Measurements from ENCODE around the gene PRKAG2.
A peak's percentile ranks its signal among the peaks of the same experiment; 100 is the strongest.

The PRKAG2 gene

DNA sequence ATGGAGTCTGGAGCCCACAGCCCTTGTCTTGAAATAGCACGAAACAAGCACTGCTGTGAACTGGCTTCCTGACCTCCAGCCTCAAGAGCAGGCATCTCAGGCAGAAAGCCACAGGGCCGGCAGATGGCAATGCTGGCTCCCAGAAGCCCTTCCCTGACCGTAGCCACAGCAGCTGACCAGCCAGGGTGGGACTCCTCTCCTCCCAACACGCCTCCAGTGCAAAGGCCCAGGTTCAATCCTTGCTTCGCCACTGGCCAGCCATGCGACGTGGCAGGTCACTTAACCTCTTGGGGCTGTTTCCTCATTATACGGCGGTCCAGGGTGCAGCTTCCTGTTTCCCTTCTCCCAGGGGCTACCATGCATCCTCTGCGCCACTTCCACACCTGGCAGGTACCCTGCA, 12.8 kb downstream of the PRKAG2 start:
- DNase-seq, result no peak

DNA sequence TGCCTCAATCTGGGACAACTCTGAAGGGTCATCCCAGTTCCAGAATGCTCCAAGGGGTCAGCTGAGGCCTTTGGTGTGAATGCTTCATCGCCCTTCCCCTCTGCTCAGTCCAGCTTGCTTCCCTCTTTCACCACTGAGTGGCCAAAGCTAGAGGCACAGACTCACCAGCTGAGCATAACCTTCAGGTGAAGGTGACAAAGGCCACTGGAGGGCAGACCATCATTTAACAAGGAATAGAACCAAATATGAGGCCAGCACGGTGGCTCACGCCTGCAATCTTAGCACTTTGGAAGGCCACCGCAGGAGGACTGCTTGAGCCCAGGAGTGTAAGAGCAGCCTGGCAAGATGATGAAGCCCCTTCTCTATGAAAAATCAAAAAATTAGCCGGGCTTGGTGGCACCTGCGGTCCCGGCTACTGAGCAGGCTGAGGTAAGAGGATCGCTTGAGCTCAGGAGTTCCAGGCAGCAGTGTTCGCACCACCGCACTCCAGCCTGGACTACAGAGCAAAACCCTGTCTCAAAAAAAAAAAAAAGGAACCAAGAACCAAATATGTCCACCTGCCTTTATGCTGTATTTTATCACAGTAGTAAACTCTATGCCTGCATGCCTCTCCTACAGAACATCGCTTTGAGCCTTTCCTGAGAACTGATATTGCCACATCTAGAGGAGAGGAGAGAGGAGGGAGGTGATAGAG, 13.4 kb downstream of the PRKAG2 start:
- DNase-seq, result no peak

DNA sequence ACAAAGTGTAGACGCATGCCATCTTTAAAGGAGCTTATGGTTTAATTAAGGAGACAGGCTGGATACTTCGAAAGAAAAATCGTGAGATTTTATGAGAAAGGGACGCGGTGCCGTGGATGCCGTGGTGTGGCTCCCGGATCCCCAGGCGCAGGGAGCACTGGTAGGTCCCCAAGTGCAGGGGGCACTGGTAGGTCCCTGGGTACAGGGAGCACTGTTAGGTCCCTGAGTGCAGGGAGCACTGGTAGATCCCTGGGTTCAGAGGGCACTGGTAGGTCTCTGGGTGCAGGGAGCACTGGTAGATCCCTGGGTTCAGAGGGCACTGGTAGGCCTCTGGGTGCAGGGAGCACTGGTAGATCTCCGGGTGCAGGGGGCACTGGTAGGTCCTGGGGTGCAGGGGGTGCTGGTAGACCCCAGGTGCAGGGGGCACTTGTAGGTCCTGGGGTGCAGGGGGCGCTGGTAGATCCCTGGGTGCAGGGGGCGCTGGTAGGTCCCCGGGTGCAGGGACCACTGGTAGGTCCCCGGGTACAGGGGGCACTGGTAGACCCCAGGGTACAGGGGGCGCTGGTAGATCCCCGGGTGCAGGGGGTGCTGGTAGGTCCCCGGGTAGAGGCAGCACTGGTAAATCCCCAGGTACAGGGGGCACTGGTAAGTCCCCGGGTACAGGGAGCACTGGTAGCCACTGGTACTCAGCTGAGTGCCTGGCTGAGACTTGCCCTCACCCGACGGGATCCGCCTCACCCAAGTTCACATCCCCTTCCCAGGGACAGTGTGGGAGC, 14.1 kb downstream of the PRKAG2 start:
- no peak for DNase-seq

DNA sequence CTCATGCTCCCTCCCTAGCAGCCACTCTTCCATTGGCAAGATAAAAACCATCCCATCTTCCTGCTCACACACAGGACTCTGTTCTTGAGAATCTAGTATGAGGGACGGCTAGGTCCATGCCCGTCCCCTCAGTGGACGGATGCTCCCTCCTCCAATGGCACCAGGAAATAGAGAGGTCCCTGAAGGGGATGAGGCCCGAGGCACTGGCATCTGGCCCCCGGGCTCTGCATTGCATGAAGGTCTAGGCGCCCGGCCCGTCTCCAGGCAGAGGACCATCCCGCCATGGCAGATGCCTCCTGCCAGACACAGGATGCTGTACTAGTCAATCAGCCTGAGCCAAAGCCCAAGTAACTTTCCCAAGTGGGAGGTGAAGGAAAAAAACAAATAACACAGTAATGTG, 15.0 kb downstream of the PRKAG2 start:
- no peak for DNase-seq

- DNase-seq, result no peak
These were observed 16.1 kb downstream of the PRKAG2 start for GRCh38 chr7:151860771-151861170.

DNA sequence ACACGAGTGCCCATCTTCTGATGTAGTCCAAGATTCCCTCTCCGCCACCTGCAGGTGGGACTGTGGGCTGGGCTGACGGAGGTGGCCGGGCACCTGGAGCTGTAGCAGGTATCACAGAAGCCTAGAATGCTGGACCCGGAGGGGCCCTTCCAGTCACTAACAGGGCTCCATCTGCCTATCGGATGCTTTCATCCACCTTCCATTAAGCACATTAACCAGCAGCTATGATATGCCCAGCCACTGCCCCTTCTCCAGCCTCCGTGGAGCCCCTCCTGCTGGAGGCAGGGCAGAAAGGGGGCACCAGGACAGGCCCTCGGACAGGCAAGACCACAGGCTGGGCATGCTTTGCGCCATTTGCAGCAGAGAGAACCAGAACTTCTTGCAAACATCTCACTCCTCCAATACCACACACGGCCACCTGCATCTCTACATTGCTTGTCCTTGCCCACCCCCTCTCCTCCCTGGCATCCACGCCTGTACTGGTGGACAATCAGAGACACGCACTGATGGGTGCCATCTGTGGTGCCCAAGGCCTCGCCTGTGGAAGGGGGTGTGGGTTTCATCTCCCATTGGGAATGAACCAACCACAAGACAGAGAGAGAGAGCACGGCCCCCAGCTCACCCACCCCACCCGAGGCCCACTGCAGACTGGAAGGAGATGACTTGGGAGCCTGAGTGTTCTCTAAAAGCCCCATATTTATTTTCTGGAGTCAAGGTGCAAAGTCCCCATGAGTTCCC, 16.8 kb downstream of the PRKAG2 start:
- DNase-seq, result no peak

DNA sequence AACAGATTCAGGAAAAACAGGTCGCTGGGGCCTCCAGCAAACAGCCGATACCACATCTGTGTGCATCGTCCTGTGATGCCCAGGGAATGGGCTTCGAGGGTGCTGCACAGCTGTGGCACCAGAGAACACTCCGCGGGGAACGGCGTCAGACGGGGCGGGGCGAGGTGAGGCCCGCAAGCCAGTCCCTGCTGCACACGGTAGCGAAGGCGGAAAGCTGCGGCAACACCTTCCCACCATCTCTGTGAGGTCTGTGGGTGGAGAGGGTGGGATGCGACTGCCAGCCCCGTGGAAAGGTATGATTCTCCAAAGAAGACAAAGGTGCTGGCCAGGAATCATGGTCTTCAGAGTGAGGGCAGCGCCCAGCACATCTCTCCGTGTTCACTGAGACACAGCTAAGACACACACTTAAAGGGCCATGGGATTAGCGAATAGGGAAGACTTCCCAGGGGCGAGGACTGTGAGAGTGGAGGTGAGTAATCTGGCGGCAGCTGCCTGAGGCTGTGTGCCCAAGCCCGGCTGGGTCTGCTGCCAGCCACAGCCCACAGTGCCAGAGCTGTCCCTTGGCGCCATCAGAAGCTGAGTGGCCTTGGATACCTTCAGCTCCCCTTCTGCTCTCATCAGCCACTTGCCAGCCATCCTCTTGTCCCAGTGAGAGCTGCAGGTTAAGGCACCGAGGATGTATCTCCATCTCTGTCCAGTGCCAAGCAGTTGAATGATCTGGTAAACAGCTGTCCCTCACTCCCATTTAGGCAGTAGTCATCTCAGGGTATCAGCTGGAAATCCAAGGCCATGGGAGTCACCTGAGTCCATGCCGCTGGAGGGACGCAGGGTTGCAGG, 17.6 kb downstream of the PRKAG2 start:
- DNase-seq, result no peak

DNA sequence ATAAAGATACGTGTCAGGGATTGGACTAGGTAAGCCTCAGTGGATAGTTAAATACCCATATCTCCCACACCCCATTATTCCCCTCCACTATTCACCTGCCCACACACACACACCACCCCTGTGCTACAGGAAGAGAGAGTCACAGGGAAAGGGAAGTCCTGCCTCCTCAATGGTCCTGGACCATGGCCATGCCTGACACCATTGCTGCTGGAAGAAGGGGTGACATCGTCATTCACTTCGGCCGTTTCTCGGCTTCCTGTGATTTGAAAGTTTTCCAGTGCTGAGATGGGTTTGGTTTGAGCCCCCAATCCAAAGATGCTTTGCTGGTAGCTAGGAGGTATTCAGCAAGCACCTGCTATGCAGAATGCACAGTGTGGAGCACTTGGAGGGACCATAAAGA, 18.5 kb downstream of the PRKAG2 start:
- no peak for DNase-seq

DNA sequence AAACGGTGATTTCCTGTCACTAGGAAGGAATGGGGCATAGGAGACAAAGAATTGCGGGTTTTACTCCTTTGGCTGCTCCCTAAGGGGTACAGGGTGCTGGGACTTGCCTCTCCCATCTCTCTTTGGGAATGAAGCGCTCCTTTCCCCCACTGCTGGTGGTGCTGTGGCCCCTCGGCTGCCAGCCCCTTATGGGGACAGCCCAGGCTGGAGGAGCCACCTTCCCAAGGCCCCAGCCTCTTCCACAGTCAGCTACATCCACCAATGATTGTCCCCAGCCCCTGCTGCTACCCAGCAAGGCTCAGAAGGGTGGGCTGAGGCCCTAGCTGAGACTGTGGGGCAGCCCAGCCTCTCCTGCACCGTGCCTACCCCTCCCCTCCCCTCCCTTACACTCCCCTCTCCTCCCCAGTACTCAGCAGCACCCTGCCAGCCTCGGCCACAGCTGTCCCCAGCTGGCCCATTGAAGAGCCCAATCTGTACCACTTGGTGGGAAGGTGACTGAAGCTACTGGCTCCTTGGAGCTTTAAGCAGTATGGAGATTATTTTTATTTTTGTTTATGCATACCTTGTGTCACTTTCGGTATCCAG, 19.0 kb downstream of the PRKAG2 start:
- DNase-seq, result no peak

- DNase-seq, result no peak
These were observed 19.5 kb downstream of the PRKAG2 start for GRCh38 chr7:151857412-151857811.

DNA sequence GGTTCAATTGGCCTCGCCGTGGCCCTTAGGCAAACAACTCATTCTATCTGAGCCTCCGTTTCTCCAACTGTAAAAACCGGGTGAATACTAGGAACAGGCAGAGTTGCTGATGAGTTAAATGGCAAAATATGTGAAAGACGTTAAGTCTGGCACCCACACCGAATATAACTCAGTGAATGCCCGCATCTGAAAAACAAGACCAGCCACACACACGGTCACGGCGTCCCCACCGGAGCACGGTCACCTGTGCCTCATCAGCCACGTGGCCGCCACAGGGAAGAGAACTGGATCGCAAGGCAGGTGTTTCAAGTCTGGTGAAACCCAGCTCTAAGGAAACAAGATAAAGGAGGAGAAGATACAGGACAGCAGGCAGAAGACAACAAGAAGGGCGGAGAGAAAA, 20.4 kb downstream of the PRKAG2 start:
- DNase-seq, result no peak

- no peak for DNase-seq
These were observed 20.8 kb downstream of the PRKAG2 start for GRCh38 chr7:151856098-151856497.

- DNase-seq, result no peak
These were observed 22.2 kb downstream of the PRKAG2 start for GRCh38 chr7:151854720-151855071.

DNA sequence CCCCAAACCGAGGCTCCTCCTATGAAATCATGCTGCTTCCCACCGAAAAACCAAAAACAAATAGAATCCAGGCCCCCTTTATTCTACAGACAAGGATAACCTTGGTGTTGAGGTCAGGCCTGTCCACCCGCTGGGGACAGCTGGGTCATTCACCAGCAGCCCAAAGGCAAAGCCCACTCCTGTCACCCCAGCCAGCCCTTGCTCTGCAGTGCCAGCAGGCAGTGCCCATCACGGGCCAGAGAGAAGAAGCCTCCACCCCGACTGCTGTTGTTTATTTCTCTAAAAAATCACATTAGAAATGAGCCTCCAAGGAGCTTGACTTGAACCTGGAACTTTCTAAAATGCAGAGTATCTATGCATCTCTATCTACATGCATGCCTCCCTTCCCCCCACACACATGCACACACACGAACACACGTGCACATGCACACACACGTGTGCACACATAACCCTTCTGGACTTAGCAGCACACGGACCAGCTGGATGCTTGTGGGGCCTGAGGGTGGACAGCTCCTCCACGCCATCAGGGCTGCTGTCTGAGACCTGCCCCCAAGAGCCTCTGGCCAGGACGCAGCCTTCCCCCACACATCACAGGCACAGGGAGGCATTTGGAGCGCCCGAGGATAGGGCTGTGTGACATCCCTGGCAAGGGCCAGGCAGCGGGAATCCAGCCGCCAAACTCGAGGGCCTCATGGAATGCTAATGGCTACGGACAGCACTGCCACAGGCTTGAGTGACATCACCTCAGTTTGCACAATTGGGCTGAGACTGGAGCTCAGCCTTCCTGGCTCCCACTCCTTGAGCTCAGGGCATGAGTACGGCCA, 22.8 kb downstream of the PRKAG2 start:
- no peak for DNase-seq

DNA sequence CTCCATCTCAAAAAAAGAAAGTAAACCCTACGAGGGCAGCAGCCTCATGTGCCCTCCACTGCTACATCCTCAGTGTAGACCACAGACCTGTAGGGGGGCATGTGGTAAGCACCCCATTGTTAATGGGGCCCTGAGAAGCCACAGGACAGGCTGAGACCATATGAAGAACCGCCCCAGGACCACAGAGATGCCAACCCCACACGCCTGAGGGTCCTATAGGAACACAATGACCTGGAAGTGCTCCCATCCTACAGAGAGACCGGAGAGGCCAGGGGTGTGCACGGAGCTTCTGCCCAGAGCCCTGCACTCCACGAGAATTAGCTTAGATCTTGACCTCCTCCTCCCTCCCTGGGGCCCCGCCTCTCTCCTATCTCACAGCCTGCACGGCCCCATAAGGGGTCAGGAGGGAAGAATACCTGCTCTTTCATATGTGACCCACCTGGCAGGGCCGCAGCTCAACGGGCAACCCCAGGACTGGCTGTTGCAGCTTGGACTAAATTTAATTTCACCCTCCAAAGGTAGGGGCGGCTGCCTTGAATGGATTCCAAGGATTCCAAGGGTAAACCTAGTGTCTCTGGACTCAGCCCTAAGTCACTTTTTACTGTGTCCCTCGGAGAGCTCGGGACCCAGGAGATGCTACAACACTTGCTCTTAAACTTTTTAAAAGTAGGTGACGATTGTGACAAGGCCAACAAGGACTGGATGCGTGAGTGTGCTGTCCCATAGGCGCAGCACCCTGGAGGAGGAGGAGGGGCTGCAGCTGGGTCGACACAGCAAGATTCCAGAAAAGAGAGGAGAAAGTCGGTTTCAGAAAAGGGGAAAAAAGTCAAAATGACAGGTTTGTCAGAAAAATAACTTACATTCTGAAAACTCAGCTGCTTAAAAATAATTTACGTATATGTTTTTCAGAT, 24.2 kb downstream of the PRKAG2 start:
- DNase-seq, result no peak

- no peak for DNase-seq
These were observed 25.1 kb downstream of the PRKAG2 start for GRCh38 chr7:151851782-151852181.

DNA sequence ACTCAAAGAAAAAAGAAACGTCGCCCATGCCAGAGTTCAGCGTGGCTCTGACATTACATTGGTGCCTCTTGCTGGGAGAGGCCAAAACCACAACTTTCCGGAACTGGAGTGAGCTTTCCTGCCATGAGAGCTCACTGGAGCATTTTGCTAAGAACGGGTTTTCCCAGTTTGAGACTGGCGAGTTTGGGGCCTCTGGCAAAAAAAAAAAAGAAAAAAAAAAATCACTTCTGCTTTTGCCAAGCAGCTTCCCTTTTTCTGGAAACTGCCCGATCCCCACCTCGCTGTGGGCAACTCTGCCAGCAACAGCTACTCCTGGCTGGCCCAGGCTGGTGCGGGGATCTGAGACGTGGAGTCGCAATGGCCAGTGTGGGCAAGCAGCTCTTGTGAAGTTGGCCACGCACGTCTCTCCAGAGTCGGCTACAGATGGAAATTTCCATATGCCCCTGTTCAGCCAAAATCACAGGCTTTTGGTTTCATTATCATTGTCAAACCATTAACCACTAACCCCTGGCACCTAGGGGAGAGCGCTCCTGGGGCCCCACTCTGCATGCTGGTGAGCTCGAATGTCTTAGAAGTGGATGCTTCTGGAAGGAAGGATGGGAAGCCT, 25.7 kb downstream of the PRKAG2 start:
- peak; percentile 67 for DNase-seq

DNA sequence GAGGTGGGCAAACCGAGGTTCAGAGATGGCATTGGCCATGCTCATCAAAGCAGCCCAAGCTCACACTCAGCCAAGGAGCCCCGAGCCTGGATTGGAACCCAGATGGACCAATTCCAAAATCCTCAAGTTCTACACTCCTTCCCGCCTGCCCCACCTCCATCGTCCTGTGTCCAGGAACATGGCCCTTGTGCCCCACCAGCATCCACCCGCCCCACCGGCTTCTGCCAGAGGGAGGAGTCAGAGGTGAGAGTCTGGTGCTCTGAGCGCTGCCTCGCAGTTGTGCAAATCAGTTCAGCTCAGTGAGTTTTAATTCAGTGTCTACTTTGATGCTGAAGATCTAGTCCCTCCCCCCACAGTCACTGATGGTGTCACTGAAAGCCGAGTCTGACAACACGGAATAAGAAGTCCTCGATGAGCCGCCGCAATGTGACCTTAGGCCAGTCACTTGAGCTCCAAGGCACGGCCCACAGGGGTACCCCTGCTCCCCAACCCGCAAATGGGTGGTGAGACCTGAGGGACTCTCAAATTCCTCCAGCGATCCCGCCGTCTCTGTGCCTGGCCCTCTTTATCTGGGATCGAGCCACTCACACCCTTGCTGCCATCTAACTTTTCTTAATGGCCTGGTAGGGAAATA, 26.3 kb downstream of the PRKAG2 start:
- no peak for DNase-seq

DNA sequence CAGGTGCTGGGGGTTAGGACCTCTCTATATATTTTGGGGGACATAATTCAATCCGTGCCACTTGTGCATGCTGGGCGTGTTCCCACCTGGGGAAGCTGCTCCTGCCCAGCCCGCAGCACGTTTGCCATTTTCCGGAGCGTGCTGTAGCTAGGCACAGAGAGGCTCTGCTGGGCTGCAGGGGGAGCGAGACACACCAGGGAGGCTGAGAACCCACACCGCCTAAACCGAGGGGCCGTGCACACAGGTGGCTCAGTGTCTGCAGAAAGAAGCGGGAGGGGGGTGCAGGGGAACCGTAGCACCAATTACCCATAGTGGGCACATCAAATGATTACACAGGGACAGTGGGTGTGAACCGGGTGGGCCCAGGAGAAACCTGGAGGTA, 27.0 kb downstream of the PRKAG2 start:
- no peak for DNase-seq
